C4-2B (cell line): Measurements from ENCODE around the gene LCN15.

Source experiments
- CTCF ChIP-seq: fragments of 450-650 bp; conservative IDR thresholded peaks from 2 replicates; pipeline ENCODE4 v1.5.1; 2017; ENCODE audit warnings: mild to moderate bottlenecking
- ZFX ChIP-seq: fragments of 450-650 bp; IDR thresholded peaks from 2 replicates; pipeline ENCODE4 v1.6.1; 2017

GRCh38 chr9:136751814-136752213 is 12.5 kb downstream of the LCN15 start:
- TF ChIP-seq CTCF (no peak), ZFX (no peak)
